ENCODE data around the gene PARD3B. TPM values are rescaled to one million over a fixed set of nuclear protein-coding genes. Genes with fewer than 3 reads are reported as not detected.

Gene PARD3B
- total RNA-seq, 4 donors from 2014 or later = 21.8 to 85.6 (median 36.1) TPM

- DNase-seq = no peak
- Histone ChIP-seq H3K27me3 (no peaks in the 10 kb centered on the region), H3K4me3 (no peak overlapping the region), H3K36me3 (no peaks in the 10 kb centered on the region), H3K4me1 (no peaks in the 10 kb centered on the region), H3K27ac (no peak overlapping the region), H3K9me3 (no peaks in the 10 kb centered on the region)
- intact Hi-C loops (cut with DNase I; ENCODE audit: low total_unique reads) = no loop called here
- TF ChIP-seq CTCF (IDR thresholded peaks at IDR 0.05) = no peak
- no peak for TF ChIP-seq POLR2A (IDR thresholded peaks at IDR 0.05)
Measured at GRCh38 chr2:204538182-204539018, 6.9 kb upstream of the PARD3B start.

GRCh38 chr2:204539019-204539385 is 6.3 kb upstream of the PARD3B start:
- DNase-seq = no peak
- Histone ChIP-seq H3K27ac (no peak overlapping the region), H3K4me1 (no peaks in the 10 kb centered on the region), H3K27me3 (no peaks in the 10 kb centered on the region), H3K9me3 (no peaks in the 10 kb centered on the region), H3K36me3 (no peaks in the 10 kb centered on the region), H3K4me3 (no peak overlapping the region)
- intact Hi-C loops (cut with DNase I; ENCODE audit: low total_unique reads) = no loop called here
- TF ChIP-seq POLR2A (IDR thresholded peaks at IDR 0.05) (no peak), CTCF (IDR thresholded peaks at IDR 0.05) (no peak)

GRCh38 chr2:204541637-204542036 is 3.6 kb upstream of the PARD3B start:
- Histone ChIP-seq H3K36me3 (no peaks in the 10 kb centered on the region), H3K4me3 (no peak overlapping the region), H3K27ac (no peak overlapping the region), H3K9me3 (no peaks in the 10 kb centered on the region), H3K4me1 (no peaks in the 10 kb centered on the region), H3K27me3 (no peaks in the 10 kb centered on the region)
- intact Hi-C loops (cut with DNase I; ENCODE audit: low total_unique reads) = no loop called here
- TF ChIP-seq POLR2A (IDR thresholded peaks at IDR 0.05) (no peak), CTCF (IDR thresholded peaks at IDR 0.05) (no peak)
- no peak for DNase-seq

- no peaks in the 10 kb centered on the region for H3K4me1 ChIP-seq
- no peaks in the 10 kb centered on the region for H3K9me3 ChIP-seq
- no peak overlapping the region for H3K4me3 ChIP-seq
- TF ChIP-seq CTCF (IDR thresholded peaks at IDR 0.05) = no peak
- TF ChIP-seq POLR2A (IDR thresholded peaks at IDR 0.05) = no peak
- no peaks in the 10 kb centered on the region for H3K36me3 ChIP-seq
- no peak overlapping the region for H3K27ac ChIP-seq
- DNase-seq = no peak
- no peaks in the 10 kb centered on the region for H3K27me3 ChIP-seq
- intact Hi-C loops (cut with DNase I; ENCODE audit: low total_unique reads) = no loop called here
Measured at GRCh38 chr2:204542982-204543608, 2.2 kb upstream of the PARD3B start.
